ENCODE measurements around the gene BRINP3.

- TF ChIP-seq MAX (IDR thresholded peaks at IDR 0.05; ENCODE audit: insufficient read depth, insufficient read length) (no peak), CTCF (IDR thresholded peaks at IDR 0.05; ENCODE audit: extremely low read depth in 1 of 2, insufficient read depth in 1 of 2, low read depth in 1 of 2, low read length in 2 of 2) (no peak)
Measured at GRCh38 chr1:190338829-190339228, 138.8 kb downstream of the BRINP3 start.

All from endothelial cell of umbilical vein (primary cell).